Adrenal gland (tissue), 5 donors: ENCODE results near the gene B4GALT1.

ENCODE experiments used
- POLR2A ChIP-seq, 2 donors: fragments of 450-650 bp; IDR thresholded peaks; one replicate each; pipeline ENCODE4 v1.6.1; 2017; ENCODE audit warnings: antibody characterized with exemption in 2 of 2, mild to moderate bottlenecking in 2 of 2, moderate library complexity in 1 of 2
- TF ChIP-seq, protein P1 (sequence below), 6 experiments: fragments of 450-650 bp in 4 of 6; fragments of 200-600 bp in 2 of 6; sonication (generic) in 1 of 6; IDR thresholded peaks; 1 replicate in 5 of 6; 2 replicates in 1 of 6; pipeline versions ENCODE4 v1.5.1 to v1.8.0; 2016 to 2021; ENCODE audit warnings: antibody characterized with exemption in 6 of 6, mild to moderate bottlenecking in 2 of 6, moderate library complexity in 1 of 6
- donor health status: DM: no; HTN: no; CAD: no.

- TF ChIP-seq, protein P1, sequence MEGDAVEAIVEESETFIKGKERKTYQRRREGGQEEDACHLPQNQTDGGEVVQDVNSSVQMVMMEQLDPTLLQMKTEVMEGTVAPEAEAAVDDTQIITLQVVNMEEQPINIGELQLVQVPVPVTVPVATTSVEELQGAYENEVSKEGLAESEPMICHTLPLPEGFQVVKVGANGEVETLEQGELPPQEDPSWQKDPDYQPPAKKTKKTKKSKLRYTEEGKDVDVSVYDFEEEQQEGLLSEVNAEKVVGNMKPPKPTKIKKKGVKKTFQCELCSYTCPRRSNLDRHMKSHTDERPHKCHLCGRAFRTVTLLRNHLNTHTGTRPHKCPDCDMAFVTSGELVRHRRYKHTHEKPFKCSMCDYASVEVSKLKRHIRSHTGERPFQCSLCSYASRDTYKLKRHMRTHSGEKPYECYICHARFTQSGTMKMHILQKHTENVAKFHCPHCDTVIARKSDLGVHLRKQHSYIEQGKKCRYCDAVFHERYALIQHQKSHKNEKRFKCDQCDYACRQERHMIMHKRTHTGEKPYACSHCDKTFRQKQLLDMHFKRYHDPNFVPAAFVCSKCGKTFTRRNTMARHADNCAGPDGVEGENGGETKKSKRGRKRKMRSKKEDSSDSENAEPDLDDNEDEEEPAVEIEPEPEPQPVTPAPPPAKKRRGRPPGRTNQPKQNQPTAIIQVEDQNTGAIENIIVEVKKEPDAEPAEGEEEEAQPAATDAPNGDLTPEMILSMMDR (IDR thresholded peaks at IDR 0.05) = no peak
- no peak for TF ChIP-seq POLR2A (IDR thresholded peaks at IDR 0.05)
Measured at GRCh38 chr9:33140401-33141360, 26.5 kb downstream of the B4GALT1 start.
